HG03135 (cell line): ENCODE results near the gene NUDT16L1.

Source experiments
- ATAC-seq: cut with Tn5 transposase; IDR thresholded peaks from one replicate; pipeline ENCODE4 v1.9.1; 2021; ENCODE audit warnings: mild to moderate bottlenecking, moderate library complexity; ENCODE audit not compliant: unreplicated experiment

NUDT16L1 gene

GRCh38 chr16:4693956-4694641, 737 bp downstream of the NUDT16L1 start:
- ATAC-seq, result peak; percentile 4

GRCh38 chr16:4694642-4695451, 1.5 kb downstream of the NUDT16L1 start:
- ATAC-seq, result no peak

GRCh38 chr16:4695473-4696171, 2.3 kb downstream of the NUDT16L1 start:
- no peak for ATAC-seq

- no peak for ATAC-seq
Observed at GRCh38 chr16:4696172-4696904, 3.0 kb downstream of the NUDT16L1 start.

GRCh38 chr16:4696905-4697847, 3.8 kb downstream of the NUDT16L1 start:
- ATAC-seq, result no peak

- no peak for ATAC-seq
Observed at GRCh38 chr16:4697848-4698291, 4.5 kb downstream of the NUDT16L1 start.

GRCh38 chr16:4698321-4699045, 5.1 kb downstream of the NUDT16L1 start:
- no peak for ATAC-seq

GRCh38 chr16:4699046-4699556, 5.7 kb downstream of the NUDT16L1 start:
- no peak for ATAC-seq

GRCh38 chr16:4700380-4700996, 7.1 kb downstream of the NUDT16L1 start:
- ATAC-seq, result no peak

- ATAC-seq, result no peak
Observed at GRCh38 chr16:4700997-4701743, 7.8 kb downstream of the NUDT16L1 start.

GRCh38 chr16:4701791-4702465, 8.6 kb downstream of the NUDT16L1 start:
- no peak for ATAC-seq

GRCh38 chr16:4702466-4702808, 9.1 kb downstream of the NUDT16L1 start:
- ATAC-seq, result no peak

GRCh38 chr16:4703906-4704305, 10.5 kb downstream of the NUDT16L1 start:
- ATAC-seq, result no peak

- ATAC-seq, result no peak
Observed at GRCh38 chr16:4704491-4704890, 11.1 kb downstream of the NUDT16L1 start.

- ATAC-seq, result no peak
Observed at GRCh38 chr16:4704913-4705312, 11.6 kb downstream of the NUDT16L1 start.

GRCh38 chr16:4706871-4707270, 13.5 kb downstream of the NUDT16L1 start:
- ATAC-seq, result no peak

- no peak for ATAC-seq
Observed at GRCh38 chr16:4709481-4709880, 16.1 kb downstream of the NUDT16L1 start.
